Mesendoderm (in vitro differentiated cells): ENCODE measurements around the gene SYNGAP1.

Experiments
- DNase-seq: peaks from one replicate; pipeline ENCODE4 v3.0.0; 2013
- H2AK5ac ChIP-seq: 2 replicates; pipeline ENCODE4 v1.6.1; 2013; ENCODE audit warnings: low read length, inconsistent platforms
- H2BK120ac ChIP-seq: 2 replicates; pipeline ENCODE4 v1.6.1; 2013; ENCODE audit warnings: low read depth, mild to moderate bottlenecking, low read length, moderate library complexity, mixed read lengths
- H2BK15ac ChIP-seq: replicated peaks from 2 replicates; pipeline ENCODE4 v1.6.1; 2013; ENCODE audit warnings: low read depth, mild to moderate bottlenecking, moderate library complexity
- H2BK5ac ChIP-seq: 2 replicates; pipeline ENCODE4 v1.6.1; 2013; ENCODE audit warnings: low read length, inconsistent platforms
- H3K18ac ChIP-seq: 2 replicates; pipeline ENCODE4 v1.6.1; 2013; ENCODE audit warnings: mild to moderate bottlenecking, low read length, mixed read lengths
- H3K23ac ChIP-seq: one replicate; pipeline ENCODE4 v1.6.1; 2013; ENCODE audit warnings: low read length
- H3K27ac ChIP-seq: 2 replicates; pipeline ENCODE4 v1.5.1; 2013; ENCODE audit warnings: low read depth, mild to moderate bottlenecking, inconsistent platforms, low read length, moderate library complexity
- H3K27me3 ChIP-seq: 2 replicates; pipeline ENCODE4 v1.6.1; 2013; ENCODE audit warnings: low read length, control low read depth, mild to moderate bottlenecking, inconsistent platforms; ENCODE audit not compliant: insufficient read depth, poor library complexity
- H3K36me3 ChIP-seq: 2 replicates; pipeline ENCODE4 v1.6.1; 2013; ENCODE audit warnings: low read length, inconsistent platforms; ENCODE audit not compliant: control insufficient read depth, insufficient read depth
- H3K4ac ChIP-seq: one replicate; pipeline ENCODE4 v1.6.1; 2013; ENCODE audit warnings: low read depth, mild to moderate bottlenecking, low read length, moderate library complexity
- H3K4me1 ChIP-seq: 2 replicates; pipeline ENCODE4 v1.6.1; 2013; ENCODE audit warnings: low read depth, low read length, inconsistent platforms; ENCODE audit not compliant: control insufficient read depth
- H3K4me2 ChIP-seq: 2 replicates; pipeline ENCODE4 v1.6.1; 2013; ENCODE audit warnings: low read length
- H3K4me3 ChIP-seq: 2 replicates; pipeline ENCODE4 v1.5.1; 2013; ENCODE audit warnings: mild to moderate bottlenecking, low read length
- H3K56ac ChIP-seq: one replicate; pipeline ENCODE4 v1.6.1; 2013; ENCODE audit warnings: low read length
- H3K79me1 ChIP-seq: 2 replicates; pipeline ENCODE4 v1.6.1; 2013; ENCODE audit warnings: low read length, inconsistent platforms
- H3K79me2 ChIP-seq: 2 replicates; pipeline ENCODE4 v1.6.1; 2013; ENCODE audit warnings: mild to moderate bottlenecking, low read length; ENCODE audit not compliant: control insufficient read depth, insufficient read depth
- H3K9ac ChIP-seq: 2 replicates; pipeline ENCODE4 v1.6.1; 2013; ENCODE audit warnings: low read length, inconsistent platforms
- H4K5ac ChIP-seq: one replicate; pipeline ENCODE4 v1.6.1; 2013; ENCODE audit warnings: low read length
- H4K8ac ChIP-seq: one replicate; pipeline ENCODE4 v1.6.1; 2013; ENCODE audit warnings: low read depth, mild to moderate bottlenecking, control low read depth, low read length, moderate library complexity
- WGBS: extraction: QIAGEN DNeasy Blood & Tissue Kit; methylation state at CpG from one replicate; pipeline ENCODE4 v1.1.7; 2013; ENCODE audit warnings: low lambda C conversion rate, missing lambda C conversion rate; ENCODE audit not compliant: insufficient coverage; ENCODE audit errors: extremely low coverage; 5-methylcytosine and 5-hydroxymethylcytosine counted together

The SYNGAP1 gene

DNA sequence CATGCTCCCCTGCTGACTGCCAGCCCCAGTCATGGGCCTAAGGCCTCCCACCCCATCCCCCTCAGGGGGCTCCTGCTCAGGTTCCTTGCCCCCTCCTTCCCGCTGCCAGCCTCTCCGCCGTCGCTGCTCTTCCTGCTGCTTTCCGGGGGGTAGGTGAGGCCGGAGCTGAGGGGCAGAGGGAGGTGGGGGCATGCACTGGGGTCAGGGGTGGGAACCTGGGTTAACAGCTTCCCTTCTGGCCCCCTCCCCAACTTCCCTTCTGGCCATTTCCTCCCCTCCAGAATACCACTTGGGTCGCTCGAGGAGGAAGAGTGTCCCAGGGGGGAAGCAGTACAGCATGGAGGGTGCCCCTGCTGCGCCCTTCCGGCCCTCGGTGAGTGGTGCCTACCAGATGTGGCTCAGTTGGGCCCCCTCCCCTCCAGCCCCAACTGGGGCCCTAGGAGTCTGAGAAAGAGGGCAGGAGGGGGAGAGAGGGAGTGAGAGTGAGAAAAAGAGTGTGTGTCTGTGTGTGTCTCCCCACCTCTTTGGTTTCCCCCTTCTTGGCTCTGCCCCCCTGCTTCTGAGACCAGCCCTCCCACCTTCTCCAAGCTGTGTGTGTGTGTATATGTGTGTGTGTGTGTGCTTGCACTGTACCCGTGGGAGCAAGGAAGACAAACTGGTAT lies 12.1 kb downstream of the SYNGAP1 start:
- Histone ChIP-seq H4K5ac (no peak overlapping the region), H3K27me3 (no peaks in the 10 kb centered on the region), H3K9ac (peak overlapping the region; percentile 71), H3K4me3 (no peak overlapping the region), H2BK15ac (no peak overlapping the region), H3K4me1 (peaks cover 34% of the 10 kb centered on the region), H3K79me2 (peaks cover 44% of the 10 kb centered on the region), H2BK5ac (peak overlapping the region; percentile 98), H3K18ac (peak overlapping the region; percentile 86), H3K4me2 (peak overlapping the region; percentile 71), H3K56ac (peak overlapping the region; percentile 81), H3K27ac (peak overlapping the region; percentile 98), H2BK120ac (peak overlapping the region; percentile 66), H2AK5ac (peak overlapping the region; percentile 97), H3K4ac (peak overlapping the region; percentile 87), H3K79me1 (peaks cover 31% of the 10 kb centered on the region), H3K23ac (peak overlapping the region; percentile 69), H4K8ac (peak overlapping the region; percentile 94), H3K36me3 (peaks cover 9% of the 10 kb centered on the region)
- DNase-seq, result peak; percentile 39
- no CpG with 5 or more reads among the region's 12 CpGs for WGBS

DNA sequence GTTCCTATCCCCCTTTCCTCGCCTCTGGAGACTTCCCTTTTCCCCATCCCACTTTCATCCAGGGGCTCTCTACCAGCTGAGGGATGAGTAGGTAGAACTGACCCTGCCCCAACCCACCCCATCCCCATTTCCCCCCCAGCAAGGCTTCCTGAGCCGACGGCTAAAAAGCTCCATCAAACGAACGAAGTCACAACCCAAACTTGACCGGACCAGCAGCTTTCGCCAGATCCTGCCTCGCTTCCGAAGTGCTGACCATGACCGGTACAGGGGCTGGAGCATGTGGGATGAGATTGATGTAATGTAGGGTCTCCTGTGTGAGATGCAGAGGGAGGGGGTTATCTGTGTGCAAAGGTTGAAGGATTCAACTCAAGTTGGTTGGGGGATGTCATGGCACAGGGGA lies 12.7 kb downstream of the SYNGAP1 start:
- Histone ChIP-seq H3K9ac (peak overlapping the region; percentile 71), H2BK15ac (no peak overlapping the region), H3K23ac (no peak overlapping the region), H3K79me1 (peaks cover 27% of the 10 kb centered on the region), H3K4me1 (peaks cover 30% of the 10 kb centered on the region), H3K4ac (peak overlapping the region; percentile 87), H2AK5ac (peak overlapping the region; percentile 2), H3K56ac (peak overlapping the region; percentile 81), H2BK5ac (peak overlapping the region; percentile 98), H3K27ac (peak overlapping the region; percentile 98), H3K4me3 (no peak overlapping the region), H3K4me2 (peak overlapping the region; percentile 71), H4K5ac (no peak overlapping the region), H4K8ac (no peak overlapping the region), H3K27me3 (no peaks in the 10 kb centered on the region), H3K18ac (peak overlapping the region; percentile 69), H3K36me3 (peaks cover 9% of the 10 kb centered on the region), H3K79me2 (peaks cover 40% of the 10 kb centered on the region), H2BK120ac (peak overlapping the region; percentile 66)
- no CpG with 5 or more reads among the region's 10 CpGs for WGBS
- no peak for DNase-seq

GRCh38 chr6:33433001-33433543 lies 13.2 kb downstream of the SYNGAP1 start:
- Histone ChIP-seq H2BK15ac (no peak overlapping the region), H3K27ac (peak overlapping the region; percentile 98)
- peak; percentile 89 for DNase-seq

DNA sequence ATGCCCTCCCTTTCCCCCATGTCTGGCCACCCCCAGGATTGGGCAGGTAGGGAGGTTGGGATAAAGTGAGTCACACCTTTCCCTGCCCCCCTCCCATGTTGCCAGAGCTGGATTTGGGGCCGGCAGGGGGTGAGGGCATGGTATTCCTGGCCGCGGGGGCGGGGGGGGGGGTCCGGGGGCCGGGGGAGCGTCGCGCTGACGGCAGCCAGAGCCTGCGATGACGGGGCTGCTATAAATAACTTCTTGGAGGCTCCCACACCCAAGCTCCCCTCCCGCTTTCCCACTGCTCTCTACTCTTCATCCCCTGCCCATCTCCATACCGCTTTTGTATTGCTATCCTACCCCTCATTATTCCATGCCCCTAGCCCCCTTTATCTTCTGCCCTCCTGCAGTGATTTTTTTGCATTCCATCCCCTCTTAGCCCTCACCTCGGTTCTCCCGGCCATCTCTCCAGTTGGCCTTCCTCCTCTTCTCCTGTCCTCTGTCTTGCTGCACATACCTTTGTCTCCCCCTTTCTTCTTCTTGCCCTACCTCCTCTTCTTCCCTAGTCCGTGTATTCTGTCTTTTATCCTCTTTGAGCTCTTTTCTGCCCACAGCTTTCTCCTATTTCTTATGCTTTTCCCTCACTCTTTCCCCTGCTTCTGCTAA lies 13.8 kb downstream of the SYNGAP1 start:
- DNase-seq, result peak; percentile 66
- no peak overlapping the region for H3K4me3 ChIP-seq

More at GRCh38 chr6:33433001-33433543, 13.2 kb downstream of the SYNGAP1 start:
- H3K4me1 ChIP-seq, result peaks cover 30% of the 10 kb centered on the region
- no peak overlapping the region for H4K8ac ChIP-seq
- H3K36me3 ChIP-seq, result peaks cover 12% of the 10 kb centered on the region
- H3K9ac ChIP-seq, result peak overlapping the region; percentile 71
- H2AK5ac ChIP-seq, result peak overlapping the region; percentile 2
- H2BK120ac ChIP-seq, result no peak overlapping the region
- H3K56ac ChIP-seq, result peak overlapping the region; percentile 81
- peak overlapping the region; percentile 22 for H2BK5ac ChIP-seq
- peak overlapping the region; percentile 55 for H3K4me2 ChIP-seq
- no peak overlapping the region for H3K4ac ChIP-seq
- H3K4me3 ChIP-seq, result no peak overlapping the region
- no peak overlapping the region for H4K5ac ChIP-seq
- peaks cover 27% of the 10 kb centered on the region for H3K79me1 ChIP-seq
- H3K79me2 ChIP-seq, result peaks cover 40% of the 10 kb centered on the region
- no CpG with 5 or more reads among the region's 1 CpG for WGBS
- H3K23ac ChIP-seq, result no peak overlapping the region
- peak overlapping the region; percentile 69 for H3K18ac ChIP-seq
- H3K27me3 ChIP-seq, result no peaks in the 10 kb centered on the region

DNA sequence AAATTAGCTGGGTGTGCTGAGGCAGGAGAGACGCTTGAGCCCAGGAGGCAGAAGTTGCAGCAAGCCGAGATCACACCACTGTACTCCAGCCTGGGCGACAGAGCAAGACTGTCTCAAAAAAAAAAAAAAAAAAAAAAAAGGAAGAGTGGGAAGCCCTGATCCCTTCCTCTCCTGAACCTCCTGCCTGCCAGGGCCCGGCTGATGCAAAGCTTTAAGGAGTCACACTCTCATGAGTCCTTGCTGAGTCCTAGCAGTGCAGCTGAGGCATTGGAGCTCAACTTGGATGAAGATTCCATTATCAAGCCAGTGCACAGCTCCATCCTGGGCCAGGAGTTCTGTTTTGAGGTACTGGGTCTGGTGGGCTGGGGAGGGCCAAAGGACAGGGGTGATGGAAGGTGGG lies 15.1 kb downstream of the SYNGAP1 start:
- H3K9ac ChIP-seq, result no peak overlapping the region
- no peak overlapping the region for H4K5ac ChIP-seq
- H3K4ac ChIP-seq, result no peak overlapping the region
- no peak overlapping the region for H2AK5ac ChIP-seq
- no peak overlapping the region for H3K4me3 ChIP-seq
- no peak overlapping the region for H2BK120ac ChIP-seq
- no CpG with 5 or more reads among the region's 4 CpGs for WGBS
- no peak overlapping the region for H3K18ac ChIP-seq
- H3K36me3 ChIP-seq, result peaks cover 21% of the 10 kb centered on the region
- H3K27me3 ChIP-seq, result no peaks in the 10 kb centered on the region
- H2BK15ac ChIP-seq, result no peak overlapping the region
- no peak overlapping the region for H3K4me2 ChIP-seq
- no peak overlapping the region for H3K56ac ChIP-seq
- no peak overlapping the region for H3K23ac ChIP-seq
- peaks cover 18% of the 10 kb centered on the region for H3K79me1 ChIP-seq
- peaks cover 22% of the 10 kb centered on the region for H3K79me2 ChIP-seq
- no peak overlapping the region for H4K8ac ChIP-seq
- H3K27ac ChIP-seq, result no peak overlapping the region
- no peak overlapping the region for H2BK5ac ChIP-seq
- peaks cover 24% of the 10 kb centered on the region for H3K4me1 ChIP-seq
- no peak for DNase-seq

More for the DNA sequence above, 13.8 kb downstream of the SYNGAP1 start:
- Histone ChIP-seq H3K18ac (no peak overlapping the region), H2BK5ac (peak overlapping the region; percentile 22), H4K5ac (no peak overlapping the region), H3K27ac (peak overlapping the region; percentile 98), H4K8ac (no peak overlapping the region), H3K4me2 (peak overlapping the region; percentile 55), H3K36me3 (peaks cover 16% of the 10 kb centered on the region), H2AK5ac (no peak overlapping the region), H3K4ac (no peak overlapping the region), H2BK15ac (no peak overlapping the region), H3K79me2 (peaks cover 34% of the 10 kb centered on the region), H3K79me1 (peaks cover 22% of the 10 kb centered on the region), H3K4me1 (peaks cover 26% of the 10 kb centered on the region), H2BK120ac (no peak overlapping the region), H3K9ac (peak overlapping the region; percentile 43), H3K27me3 (no peaks in the 10 kb centered on the region), H3K56ac (peak overlapping the region; percentile 81), H3K23ac (no peak overlapping the region)
- no CpG with 5 or more reads among the region's 17 CpGs for WGBS
